Measurements from ENCODE around the gene RERE.
"Not testable (repeated sequence)": the region's sequence is repeated elsewhere in the genome, so short reads cannot be mapped to it uniquely, and the experiment has no call there.

Gene RERE

DNA sequence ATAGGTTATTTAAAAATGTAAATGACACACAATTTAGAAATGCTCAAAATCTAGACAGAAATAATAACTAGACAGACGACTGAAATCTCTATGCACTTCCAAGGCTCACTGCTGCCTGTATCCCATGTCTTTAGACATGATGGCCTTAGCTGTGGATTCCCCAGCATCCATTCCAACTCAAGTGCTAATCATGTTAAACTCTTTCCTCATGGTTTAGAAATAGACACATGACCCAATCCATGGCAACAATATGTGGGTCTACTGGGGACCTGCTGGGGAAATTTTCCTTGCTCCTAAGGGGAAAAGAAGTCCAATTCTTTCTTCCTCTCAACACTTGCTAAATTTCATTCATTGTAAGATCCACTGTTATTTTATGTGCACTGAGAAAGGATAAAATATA is 311.0 kb downstream of the RERE start:
- 0 out of 2 replicates have a peak overlapping the region, but pooled peaks have one; percentile 18 for H3K27ac ChIP-seq (ENCODE audit: low read depth, low read length)
- H3K9me2 ChIP-seq (replicated peaks; ENCODE audit: insufficient read depth, low read length): no peaks in the 10 kb centered on the region
- H3K9ac ChIP-seq (ENCODE audit: low read length): no peak overlapping the region
- peaks cover 33% of the 10 kb centered on the region for H3K79me2 ChIP-seq (ENCODE audit: insufficient read depth, low read length)
- no peaks in the 10 kb centered on the region for H4K20me1 ChIP-seq (ENCODE audit: low read depth, low read length)
- H3K4me3 ChIP-seq (ENCODE audit: insufficient read depth, low read length, poor library complexity, severe bottlenecking): no peak overlapping the region
- peaks cover 36% of the 10 kb centered on the region for H3F3A ChIP-seq (ENCODE audit: insufficient read depth)
- H3K27me3 ChIP-seq (ENCODE audit: low read length): no peaks in the 10 kb centered on the region
- H3K4me2 ChIP-seq (ENCODE audit: low read depth, low read length, poor library complexity, severe bottlenecking): no peak overlapping the region
- TF ChIP-seq EZH2phosphoT487 (conservative IDR thresholded peaks at IDR 0.05; ENCODE audit: low read length): no peak
- TF ChIP-seq, protein P1, sequence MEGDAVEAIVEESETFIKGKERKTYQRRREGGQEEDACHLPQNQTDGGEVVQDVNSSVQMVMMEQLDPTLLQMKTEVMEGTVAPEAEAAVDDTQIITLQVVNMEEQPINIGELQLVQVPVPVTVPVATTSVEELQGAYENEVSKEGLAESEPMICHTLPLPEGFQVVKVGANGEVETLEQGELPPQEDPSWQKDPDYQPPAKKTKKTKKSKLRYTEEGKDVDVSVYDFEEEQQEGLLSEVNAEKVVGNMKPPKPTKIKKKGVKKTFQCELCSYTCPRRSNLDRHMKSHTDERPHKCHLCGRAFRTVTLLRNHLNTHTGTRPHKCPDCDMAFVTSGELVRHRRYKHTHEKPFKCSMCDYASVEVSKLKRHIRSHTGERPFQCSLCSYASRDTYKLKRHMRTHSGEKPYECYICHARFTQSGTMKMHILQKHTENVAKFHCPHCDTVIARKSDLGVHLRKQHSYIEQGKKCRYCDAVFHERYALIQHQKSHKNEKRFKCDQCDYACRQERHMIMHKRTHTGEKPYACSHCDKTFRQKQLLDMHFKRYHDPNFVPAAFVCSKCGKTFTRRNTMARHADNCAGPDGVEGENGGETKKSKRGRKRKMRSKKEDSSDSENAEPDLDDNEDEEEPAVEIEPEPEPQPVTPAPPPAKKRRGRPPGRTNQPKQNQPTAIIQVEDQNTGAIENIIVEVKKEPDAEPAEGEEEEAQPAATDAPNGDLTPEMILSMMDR (IDR thresholded peaks at IDR 0.05; ENCODE audit: insufficient read depth, low read length, poor library complexity, severe bottlenecking): no peak
- peaks cover 5% of the 10 kb centered on the region for H3K36me3 ChIP-seq (ENCODE audit: low read length)
- no peak overlapping the region for H2AFZ ChIP-seq (ENCODE audit: low read depth, low read length, severe bottlenecking)
- no peaks in the 10 kb centered on the region for H3K9me3 ChIP-seq (ENCODE audit: insufficient read depth, low read length)

DNA sequence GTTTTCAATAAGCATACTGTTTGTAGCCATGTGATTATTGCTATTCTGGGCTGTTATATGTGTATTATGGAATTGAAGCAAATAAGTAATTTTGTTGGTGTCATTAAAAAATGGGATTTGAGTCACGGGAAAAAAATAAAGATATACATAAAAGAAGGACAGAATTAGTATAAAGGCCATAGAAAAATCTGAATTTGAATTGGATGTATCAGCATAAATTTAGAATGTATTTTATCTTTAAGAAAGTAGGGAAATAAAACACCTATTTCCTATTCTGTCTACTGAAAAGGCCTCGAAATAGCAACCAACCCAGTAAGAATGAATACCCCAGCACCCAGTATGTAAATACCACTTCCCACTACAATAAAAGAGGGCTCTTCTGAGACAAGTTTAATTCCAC is 313.6 kb downstream of the RERE start:
- Histone ChIP-seq H3K4me2 (ENCODE audit: low read depth, low read length, poor library complexity, severe bottlenecking) (no peak overlapping the region), H3K27me3 (ENCODE audit: low read length) (no peaks in the 10 kb centered on the region), H3K4me3 (ENCODE audit: insufficient read depth, low read length, poor library complexity, severe bottlenecking) (no peak overlapping the region), H2AFZ (ENCODE audit: low read depth, low read length, severe bottlenecking) (no peak overlapping the region), H3F3A (ENCODE audit: insufficient read depth) (peaks cover 27% of the 10 kb centered on the region), H3K9ac (ENCODE audit: low read length) (no peak overlapping the region), H3K9me2 (replicated peaks; ENCODE audit: insufficient read depth, low read length) (no peaks in the 10 kb centered on the region), H4K20me1 (ENCODE audit: low read depth, low read length) (no peaks in the 10 kb centered on the region), H3K79me2 (ENCODE audit: insufficient read depth, low read length) (peaks cover 11% of the 10 kb centered on the region), H3K27ac (ENCODE audit: low read depth, low read length) (0 out of 2 replicates have a peak overlapping the region, but pooled peaks have one; percentile 1), H3K9me3 (ENCODE audit: insufficient read depth, low read length) (no peaks in the 10 kb centered on the region), H3K36me3 (ENCODE audit: low read length) (no peaks in the 10 kb centered on the region)
- TF ChIP-seq, protein P1 (IDR thresholded peaks at IDR 0.05; ENCODE audit: insufficient read depth, low read length, poor library complexity, severe bottlenecking): no peak
- no peak for TF ChIP-seq EZH2phosphoT487 (conservative IDR thresholded peaks at IDR 0.05; ENCODE audit: low read length)

DNA sequence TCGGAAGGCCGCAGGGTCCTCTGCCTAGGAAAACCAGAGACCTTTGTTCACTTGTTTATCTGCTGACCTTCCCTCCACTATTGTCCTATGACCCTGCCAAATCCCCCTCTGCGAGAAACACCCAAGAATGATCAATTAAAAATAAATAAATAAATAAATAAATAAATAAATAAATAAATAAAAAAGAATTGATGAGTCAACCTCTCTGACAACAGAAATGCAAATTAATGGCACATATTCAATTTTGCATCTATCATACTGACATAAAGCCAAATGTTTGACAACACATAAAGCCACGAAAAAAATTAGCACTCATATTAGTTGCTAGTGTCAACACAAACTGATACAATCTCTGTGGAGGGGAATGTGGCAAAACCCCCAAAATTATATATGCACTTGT is 314.5 kb downstream of the RERE start:
- H3K27ac ChIP-seq (ENCODE audit: low read depth, low read length); H3K9ac ChIP-seq (ENCODE audit: low read length); H3K9me2 ChIP-seq (replicated peaks; ENCODE audit: insufficient read depth, low read length); H3K4me3 ChIP-seq (ENCODE audit: insufficient read depth, low read length, poor library complexity, severe bottlenecking); H3K36me3 ChIP-seq (ENCODE audit: low read length); H3K79me2 ChIP-seq (ENCODE audit: insufficient read depth, low read length); H3K27me3 ChIP-seq (ENCODE audit: low read length); H4K20me1 ChIP-seq (ENCODE audit: low read depth, low read length); H3K9me3 ChIP-seq (ENCODE audit: insufficient read depth, low read length); H3K4me2 ChIP-seq (ENCODE audit: low read depth, low read length, poor library complexity, severe bottlenecking); H2AFZ ChIP-seq (ENCODE audit: low read depth, low read length, severe bottlenecking): not testable (repeated sequence)
- peaks cover 31% of the 10 kb centered on the region for H3F3A ChIP-seq (ENCODE audit: insufficient read depth)

DNA sequence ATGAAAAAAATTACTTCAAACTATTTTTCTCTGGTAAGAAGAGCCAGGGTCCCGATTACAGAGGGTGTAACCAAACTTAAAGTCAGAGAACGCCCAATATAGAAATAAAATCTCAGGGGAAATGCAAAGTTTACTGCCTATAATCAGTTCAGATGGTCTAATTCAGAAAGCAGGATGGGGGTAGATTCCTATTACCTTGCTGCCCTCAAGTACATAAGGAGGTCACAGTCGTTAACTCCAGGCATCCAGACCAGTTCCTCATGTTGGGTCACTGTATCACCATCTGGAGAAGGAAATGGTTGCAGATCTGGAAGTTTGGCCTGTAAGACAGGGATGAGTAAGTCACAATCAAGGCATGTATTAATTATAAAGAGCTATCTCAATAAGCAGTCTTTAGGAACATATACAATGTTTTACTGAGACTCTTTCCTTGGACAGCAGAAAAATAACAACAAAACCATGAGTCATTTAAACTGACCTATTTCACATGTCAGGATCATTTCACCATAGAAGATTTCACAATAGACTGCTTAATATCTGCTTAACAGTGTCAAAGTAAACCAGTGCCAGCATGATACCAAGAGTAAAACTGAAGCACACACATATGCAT is 320.1 kb downstream of the RERE start:
- Histone ChIP-seq H3K36me3 (ENCODE audit: low read length) (0 out of 2 replicates have a peak, but pooled peaks cover 5% of the 10 kb centered on the region), H3K27ac (ENCODE audit: low read depth, low read length) (peak overlapping the region; percentile 96), H4K20me1 (ENCODE audit: low read depth, low read length) (no peaks in the 10 kb centered on the region)

More for the DNA sequence above, 320.1 kb downstream of the RERE start:
- H3K79me2 ChIP-seq (ENCODE audit: insufficient read depth, low read length): peaks cover 16% of the 10 kb centered on the region
- no peaks in the 10 kb centered on the region for H3K9me3 ChIP-seq (ENCODE audit: insufficient read depth, low read length)
- H3K27me3 ChIP-seq (ENCODE audit: low read length): no peaks in the 10 kb centered on the region
- H2AFZ ChIP-seq (ENCODE audit: low read depth, low read length, severe bottlenecking): no peak overlapping the region
- peak overlapping the region; percentile 42 for H3K9ac ChIP-seq (ENCODE audit: low read length)
- no peak for TF ChIP-seq EZH2phosphoT487 (conservative IDR thresholded peaks at IDR 0.05; ENCODE audit: low read length)
- TF ChIP-seq, protein P1 (IDR thresholded peaks at IDR 0.05; ENCODE audit: insufficient read depth, low read length, poor library complexity, severe bottlenecking): no peak
- peak overlapping the region; percentile 63 for H3K4me2 ChIP-seq (ENCODE audit: low read depth, low read length, poor library complexity, severe bottlenecking)
- no peaks in the 10 kb centered on the region for H3K9me2 ChIP-seq (replicated peaks; ENCODE audit: insufficient read depth, low read length)
- peaks cover 70% of the 10 kb centered on the region for H3F3A ChIP-seq (ENCODE audit: insufficient read depth)
- no peak overlapping the region for H3K4me3 ChIP-seq (ENCODE audit: insufficient read depth, low read length, poor library complexity, severe bottlenecking)

Data from SU-DHL-6 (cell line).